LNCAP (cell line): ENCODE results near the gene GPR32.

Experiments
- CTCF ChIP-seq: fragments of 450-650 bp; IDR thresholded peaks from 2 replicates; pipeline ENCODE4 v1.5.1; 2017; ENCODE audit warnings: mild to moderate bottlenecking

The GPR32 gene

GRCh38 chr19:50795664-50796073, 25.4 kb downstream of the GPR32 start:
- no peak for TF ChIP-seq CTCF

GRCh38 chr19:50796128-50796633, 25.9 kb downstream of the GPR32 start:
- no peak for TF ChIP-seq CTCF

- no peak for TF ChIP-seq CTCF
Observed at GRCh38 chr19:50796634-50797428, 26.6 kb downstream of the GPR32 start.

GRCh38 chr19:50797429-50797780, 27.1 kb downstream of the GPR32 start:
- TF ChIP-seq CTCF = no peak

- no peak for TF ChIP-seq CTCF
Observed at GRCh38 chr19:50797781-50798658, 27.8 kb downstream of the GPR32 start.

GRCh38 chr19:50798659-50799546, 28.6 kb downstream of the GPR32 start:
- no peak for TF ChIP-seq CTCF

GRCh38 chr19:50799547-50799851, 29.2 kb downstream of the GPR32 start:
- TF ChIP-seq CTCF = no peak
